H1 (cell line): ENCODE data around the gene NABP1. TPM values are rescaled to one million over a fixed set of nuclear protein-coding genes. Genes with fewer than 3 reads are reported as not detected.

Experiments
- CTCF ChIA-PET: fragments of 300-600 bp; sonication (Branson Sonifier 250); formaldehyde crosslinking; loops from one replicate; lab custom pipeline; 2021; ENCODE audit not compliant: partially characterized antibody; lab: Charles Lee
- POLR2A ChIA-PET: fragments of 300-600 bp; sonication (Branson Sonifier 250); formaldehyde crosslinking; loops from one replicate; lab custom pipeline; 2021; ENCODE audit warnings: inconsistent platforms; ENCODE audit not compliant: partially characterized antibody; lab: Charles Lee
- DNase-seq, 2 experiments: peaks; one replicate each; pipeline versions ENCODE4 v3.0.0 to v3.0.0-alpha.2; 2010 to 2022; ENCODE audit warnings: low spot score in 2 of 2, low read depth in 1 of 2, mixed read lengths in 1 of 2
- FAIRE-seq: peaks from 2 replicates; lab custom pipeline; 2011; peaks lifted over from hg19 to GRCh38; lab: Jason Lieb, UNC
- H2AFZ ChIP-seq: 2 replicates; pipeline ENCODE4 v1.8.1; 2012; ENCODE audit warnings: low read length, inconsistent platforms
- H2AK5ac ChIP-seq: 2 replicates; pipeline ENCODE4 v1.6.1; 2013; ENCODE audit warnings: low read depth, low read length
- H2BK120ac ChIP-seq: replicated peaks from 2 replicates; pipeline ENCODE3; 2013; ENCODE audit warnings: low read depth, low read length, inconsistent platforms
- H2BK12ac ChIP-seq: 2 replicates; pipeline ENCODE4 v1.6.1; 2013; ENCODE audit warnings: low read depth, low read length
- H2BK15ac ChIP-seq: 2 replicates; pipeline ENCODE4 v1.6.1; 2013; ENCODE audit warnings: low read length
- H2BK20ac ChIP-seq: 2 replicates; pipeline ENCODE4 v1.6.1; 2013; ENCODE audit warnings: low read length
- H2BK5ac ChIP-seq: 2 replicates; pipeline ENCODE4 v1.6.1; 2013; ENCODE audit warnings: low read depth, low read length
- H3K14ac ChIP-seq: 2 replicates; pipeline ENCODE4 v1.6.1; 2013; ENCODE audit warnings: inconsistent platforms; ENCODE audit not compliant: insufficient read length
- H3K18ac ChIP-seq: 2 replicates; pipeline ENCODE4 v1.6.1; 2013; ENCODE audit warnings: low read length; ENCODE audit errors: extremely low read depth
- H3K23ac ChIP-seq: 2 replicates; pipeline ENCODE4 v1.6.1; 2013; ENCODE audit warnings: inconsistent platforms; ENCODE audit not compliant: insufficient read length
- H3K23me2 ChIP-seq: 2 replicates; pipeline ENCODE4 v1.6.1; 2013; ENCODE audit warnings: low read depth, low read length
- H3K27ac ChIP-seq: 2 replicates; pipeline ENCODE4 v1.6.1; 2011; ENCODE audit warnings: low read depth, low read length, inconsistent platforms
- H3K27me3 ChIP-seq, 4 experiments: replicated peaks in 1 of 4; 1 replicate in 1 of 4; 2 replicates in 3 of 4; pipeline versions ENCODE4 v1.6.1 to v1.8.1; 2011 to 2013; ENCODE audit warnings: low read length in 3 of 4, mild to moderate bottlenecking in 3 of 4, inconsistent platforms in 2 of 4, mixed read lengths in 2 of 4, moderate library complexity in 1 of 4; ENCODE audit not compliant: control insufficient read depth in 3 of 4, insufficient read depth in 3 of 4; ENCODE audit errors: extremely low read depth in 1 of 4
- H3K36me3 ChIP-seq, 4 experiments: 2 replicates each; pipeline versions ENCODE4 v1.6.1 to v1.8.1; 2011 to 2013; ENCODE audit warnings: mild to moderate bottlenecking in 4 of 4, low read length in 3 of 4, moderate library complexity in 2 of 4, control low read depth in 1 of 4, inconsistent platforms in 1 of 4; ENCODE audit not compliant: insufficient read depth in 4 of 4, control insufficient read depth in 2 of 4
- H3K4ac ChIP-seq: replicated peaks from 2 replicates; pipeline ENCODE3; 2013; ENCODE audit warnings: low read length, low read depth, mixed read lengths, inconsistent platforms; ENCODE audit not compliant: insufficient read length
- H3K4me1 ChIP-seq, 4 experiments: replicated peaks in 1 of 4; 1 replicate in 1 of 4; 2 replicates in 3 of 4; pipeline versions ENCODE4 v1.6.1 to v1.8.1; 2011 to 2013; ENCODE audit warnings: low read length in 3 of 4, inconsistent platforms in 2 of 4, mixed read lengths in 1 of 4; ENCODE audit not compliant: insufficient read depth in 4 of 4, control insufficient read depth in 3 of 4
- H3K4me2 ChIP-seq, 2 experiments: 2 replicates each; pipeline versions ENCODE4 v1.6.1 to v1.8.1; 2011 to 2013; ENCODE audit warnings: low read depth in 2 of 2, low read length in 2 of 2, control low read depth in 1 of 2, inconsistent platforms in 1 of 2, mild to moderate bottlenecking in 1 of 2; ENCODE audit not compliant: insufficient read depth in 1 of 2
- H3K4me3 ChIP-seq, 4 experiments: fragments of 200-600, 300-600 bp in 1 of 4; sonication (generic), shearing (Covaris generic), sonication (Bioruptor Twin) in 1 of 4; 2 replicates each; pipeline versions ENCODE4 v1.5.1 to v1.8.1; 2011 to 2016; ENCODE audit warnings: low read length in 4 of 4, low read depth in 3 of 4, control low read depth in 2 of 4, inconsistent platforms in 2 of 4, mild to moderate bottlenecking in 2 of 4, mixed read lengths in 1 of 4, moderate library complexity in 1 of 4; ENCODE audit not compliant: insufficient read depth in 2 of 4; ENCODE audit errors: extremely low read depth in 1 of 4
- H3K56ac ChIP-seq: replicated peaks from 2 replicates; pipeline ENCODE3; 2013; ENCODE audit warnings: low read depth, mild to moderate bottlenecking, mixed read lengths, low read length, inconsistent platforms; ENCODE audit not compliant: insufficient read length
- H3K79me1 ChIP-seq: 2 replicates; pipeline ENCODE4 v1.6.1; 2013; ENCODE audit warnings: low read depth, low read length, control low read depth
- H3K79me2 ChIP-seq, 2 experiments: 2 replicates each; pipeline versions ENCODE4 v1.6.1 to v1.8.1; 2012 to 2013; ENCODE audit warnings: low read length in 2 of 2, mild to moderate bottlenecking in 2 of 2, inconsistent platforms in 1 of 2; ENCODE audit not compliant: insufficient read depth in 2 of 2, control insufficient read depth in 1 of 2
- H3K9ac ChIP-seq, 4 experiments: replicated peaks in 1 of 4; 1 replicate in 1 of 4; 2 replicates in 3 of 4; pipeline versions ENCODE4 v1.6.1 to v1.8.1; 2011 to 2013; ENCODE audit warnings: low read depth in 3 of 4, low read length in 3 of 4, control low read depth in 2 of 4, mild to moderate bottlenecking in 2 of 4, moderate library complexity in 2 of 4, inconsistent platforms in 1 of 4; ENCODE audit errors: extremely low read depth in 1 of 4
- H3K9me3 ChIP-seq, 2 experiments: 2 replicates each; pipeline versions ENCODE4 v1.6.1 to v1.8.1; 2012 to 2013; ENCODE audit warnings: mild to moderate bottlenecking in 2 of 2, moderate library complexity in 2 of 2, control low read depth in 1 of 2, inconsistent platforms in 1 of 2, low read depth in 1 of 2, low read length in 1 of 2, mixed read lengths in 1 of 2; ENCODE audit not compliant: insufficient read depth in 2 of 2
- H4K20me1 ChIP-seq, 2 experiments: replicated peaks in 1 of 2; 2 replicates each; pipeline versions ENCODE3 to v1.8.1; 2011 to 2013; ENCODE audit warnings: inconsistent platforms in 2 of 2, low read length in 2 of 2, mild to moderate bottlenecking in 1 of 2; ENCODE audit not compliant: insufficient read depth in 2 of 2, control insufficient read depth in 1 of 2
- H4K5ac ChIP-seq: 2 replicates; pipeline ENCODE4 v1.6.1; 2013; ENCODE audit warnings: low read length, low read depth, mixed read lengths, inconsistent platforms; ENCODE audit not compliant: insufficient read length
- H4K8ac ChIP-seq: 2 replicates; pipeline ENCODE4 v1.8.0; 2013; ENCODE audit warnings: mild to moderate bottlenecking, moderate library complexity, low read length, inconsistent platforms; ENCODE audit not compliant: insufficient read depth; ENCODE audit errors: extremely low read depth
- H4K91ac ChIP-seq: replicated peaks from 2 replicates; pipeline ENCODE3; 2013; ENCODE audit warnings: low read length, mixed read lengths, inconsistent platforms; ENCODE audit not compliant: insufficient read length
- PHF8 ChIP-seq: fragments of 200-600 bp; sonication (generic); conservative IDR thresholded peaks from 2 replicates; pipeline ENCODE4 v1.7.1; 2012; ENCODE audit warnings: low read depth, mild to moderate bottlenecking, inconsistent platforms, low read length, moderate library complexity
- USF2 ChIP-seq: IDR thresholded peaks from 2 replicates; pipeline ENCODE4 v1.6.1; 2011; ENCODE audit warnings: low read length, improper control_type of control experiment
- WGBS, 2 experiments: shearing (Covaris generic) in 1 of 2; methylation state at CpG; one replicate each; pipeline versions ENCODE4 v1.1.6 to v1.1.7; 2013 to 2015; ENCODE audit warnings: low lambda C conversion rate in 2 of 2, mixed read lengths in 2 of 2, inconsistent platforms in 1 of 2, low coverage in 1 of 2, missing lambda C conversion rate in 1 of 2; ENCODE audit not compliant: insufficient replicate concordance in 2 of 2, insufficient coverage in 1 of 2, insufficient read length in 1 of 2; ENCODE audit errors: extremely low coverage in 1 of 2, missing lambda C conversion rate in 1 of 2; 5-methylcytosine and 5-hydroxymethylcytosine counted together
- polyA plus RNA-seq, 7 experiments: library from polyadenylated mRNA; depleted of rRNA in 3 of 7; stranded (reverse) in 5 of 7; unstranded in 2 of 7; fragments of >200 nt in 5 of 7; fragments of 200-250 nt in 2 of 7; gene quantifications; 1 replicate in 5 of 7; 2 replicates in 1 of 7; 4 replicates in 1 of 7; pipeline versions ENCODE4 v1.2.1 to v1.2.3, GENCODE V29; 2011 to 2013; ENCODE audit warnings: missing spikeins in 2 of 7, mixed read lengths in 2 of 7
- total RNA-seq: library from RNA; stranded (reverse); fragmentation: NEBNext Ultra II Directional; extraction: Animal tissue kit (Norgen Biotek cat#: 25700); gene quantifications from 2 replicates; pipeline ENCODE4 v1.2.1, GENCODE V29; 2021

The NABP1 gene
- total and polyA plus RNA-seq, 2 of the 8 experiments (the other 6 are each of a cell fraction or from before 2014, with no cell fraction given): 0.63 to 4.8 TPM

DNA sequence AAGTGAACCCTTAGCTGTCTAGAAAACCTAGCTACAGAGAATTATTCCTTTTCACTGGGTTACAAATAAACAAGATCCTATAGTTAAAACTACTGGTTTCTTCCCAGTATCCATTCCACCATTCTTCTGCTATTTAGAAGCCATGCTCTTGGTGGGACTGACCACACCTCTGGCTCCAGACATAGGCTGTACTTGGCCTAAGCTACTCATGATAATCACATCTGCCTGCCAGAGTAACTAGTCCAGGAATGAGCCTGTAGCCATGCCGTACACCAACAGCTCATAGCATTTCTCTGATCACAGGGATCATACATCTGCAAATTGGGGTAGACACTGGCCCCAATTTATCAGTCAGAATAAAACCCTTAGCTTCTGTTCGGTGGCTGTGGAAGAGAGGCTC lies 33.7 kb downstream of the NABP1 start:
- ChIA-PET CTCF (interaction anchor here (0.8 to 2.9 kb wide), 7 partner anchors 9 to 556 kb away, joined by 3 to 14 read pairs (median 5); no protein-coding TSS in a partner anchor), POLR2A (no interaction called here)
- no peaks in the 10 kb centered on the region for H4K20me1 ChIP-seq
- H2BK5ac ChIP-seq: no peak overlapping the region
- no peak overlapping the region for H2BK120ac ChIP-seq
- H3K18ac ChIP-seq: no peak overlapping the region
- 89% methylated on average over 2 of the region's 2 CpGs; no CpG with 5 or more reads in 1 of the 2 experiments for WGBS, 2 experiments
- no peak overlapping the region for H3K14ac ChIP-seq
- FAIRE-seq (no peak), DNase-seq (no peak)
- no peak overlapping the region for H3K9ac ChIP-seq
- H3K9me3 ChIP-seq: no peaks in the 10 kb centered on the region
- no peaks in the 10 kb centered on the region for H3K4me1 ChIP-seq
- no peak overlapping the region for H3K4me2 ChIP-seq
- no peak overlapping the region for H4K91ac ChIP-seq
- no peaks in the 10 kb centered on the region for H3K36me3 ChIP-seq
- H4K8ac ChIP-seq: no peak overlapping the region
- H4K5ac ChIP-seq: no peak overlapping the region
- H3K23ac ChIP-seq: no peak overlapping the region
- H2BK20ac ChIP-seq: no peak overlapping the region
- H3K23me2 ChIP-seq: no peaks in the 10 kb centered on the region
- no peak overlapping the region for H2AK5ac ChIP-seq
- H3K79me2 ChIP-seq: no peaks in the 10 kb centered on the region
- H3K4me3 ChIP-seq: no peak overlapping the region
- no peak overlapping the region for H3K4ac ChIP-seq
- H2BK12ac ChIP-seq: no peak overlapping the region
- H3K56ac ChIP-seq: no peak overlapping the region
- no peaks in the 10 kb centered on the region for H3K27me3 ChIP-seq
- no peak overlapping the region for H2AFZ ChIP-seq
- H3K27ac ChIP-seq: no peak overlapping the region
- no peaks in the 10 kb centered on the region for H3K79me1 ChIP-seq
- H2BK15ac ChIP-seq: no peak overlapping the region
- TF ChIP-seq USF2: no peak
- TF ChIP-seq PHF8: no peak
